ENCODE data around the gene NOD1. TPM values are rescaled to one million over a fixed set of nuclear protein-coding genes. Genes with fewer than 3 reads are reported as not detected.
"Not testable (repeated sequence)": the region's sequence is repeated elsewhere in the genome, so short reads cannot be mapped to it uniquely, and the experiment has no call there.

The NOD1 gene
- total RNA-seq, 1 donor from 2014 or later = 4.2 TPM

GRCh38 chr7:30514177-30514576, 35.6 kb upstream of the NOD1 start:
- FAIRE-seq = no peak
- no peak for DNase-seq (ENCODE audit: low read depth)
- TF ChIP-seq, protein P1, sequence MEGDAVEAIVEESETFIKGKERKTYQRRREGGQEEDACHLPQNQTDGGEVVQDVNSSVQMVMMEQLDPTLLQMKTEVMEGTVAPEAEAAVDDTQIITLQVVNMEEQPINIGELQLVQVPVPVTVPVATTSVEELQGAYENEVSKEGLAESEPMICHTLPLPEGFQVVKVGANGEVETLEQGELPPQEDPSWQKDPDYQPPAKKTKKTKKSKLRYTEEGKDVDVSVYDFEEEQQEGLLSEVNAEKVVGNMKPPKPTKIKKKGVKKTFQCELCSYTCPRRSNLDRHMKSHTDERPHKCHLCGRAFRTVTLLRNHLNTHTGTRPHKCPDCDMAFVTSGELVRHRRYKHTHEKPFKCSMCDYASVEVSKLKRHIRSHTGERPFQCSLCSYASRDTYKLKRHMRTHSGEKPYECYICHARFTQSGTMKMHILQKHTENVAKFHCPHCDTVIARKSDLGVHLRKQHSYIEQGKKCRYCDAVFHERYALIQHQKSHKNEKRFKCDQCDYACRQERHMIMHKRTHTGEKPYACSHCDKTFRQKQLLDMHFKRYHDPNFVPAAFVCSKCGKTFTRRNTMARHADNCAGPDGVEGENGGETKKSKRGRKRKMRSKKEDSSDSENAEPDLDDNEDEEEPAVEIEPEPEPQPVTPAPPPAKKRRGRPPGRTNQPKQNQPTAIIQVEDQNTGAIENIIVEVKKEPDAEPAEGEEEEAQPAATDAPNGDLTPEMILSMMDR (IDR thresholded peaks at IDR 0.05; ENCODE audit: insufficient read depth, low read length, severe bottlenecking) = no peak
- Histone ChIP-seq H3K4me3 (ENCODE audit: low read depth, low read length) (no peak overlapping the region), H3K36me3 (ENCODE audit: control insufficient read depth, insufficient read depth, low read length) (no peaks in the 10 kb centered on the region), H3K27me3 (ENCODE audit: control insufficient read depth, insufficient read depth, low read length) (no peaks in the 10 kb centered on the region)

DNA sequence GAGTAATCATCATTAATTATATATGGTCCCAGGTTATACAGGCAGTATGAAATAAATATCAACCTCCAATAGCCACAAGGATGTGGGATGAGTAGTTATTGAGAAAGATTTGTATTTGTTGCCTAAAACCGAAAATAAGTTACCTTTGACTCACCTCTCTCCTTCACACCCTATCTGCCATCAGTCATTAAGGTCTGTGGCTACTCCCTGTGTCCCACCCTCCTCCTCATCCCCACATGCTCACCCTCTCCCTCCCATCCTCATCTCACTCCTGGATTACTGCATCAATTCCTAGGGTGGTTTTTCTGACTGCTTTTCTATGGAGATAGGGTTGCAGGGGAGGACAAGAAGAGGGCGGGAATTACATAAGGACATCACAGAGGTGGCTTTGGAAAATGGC, 35.2 kb upstream of the NOD1 start:
- TF ChIP-seq, protein P1 (IDR thresholded peaks at IDR 0.05; ENCODE audit: insufficient read depth, low read length, severe bottlenecking) = no peak
- no peak for FAIRE-seq
- H3K4me3 ChIP-seq (ENCODE audit: low read depth, low read length) = no peak overlapping the region
- no peak for DNase-seq (ENCODE audit: low read depth)
- H3K27me3 ChIP-seq (ENCODE audit: control insufficient read depth, insufficient read depth, low read length) = no peaks in the 10 kb centered on the region
- H3K36me3 ChIP-seq (ENCODE audit: control insufficient read depth, insufficient read depth, low read length) = no peaks in the 10 kb centered on the region

- H3K36me3 ChIP-seq (ENCODE audit: control insufficient read depth, insufficient read depth, low read length) = no peaks in the 10 kb centered on the region
- H3K27me3 ChIP-seq (ENCODE audit: control insufficient read depth, insufficient read depth, low read length) = no peaks in the 10 kb centered on the region
- TF ChIP-seq, protein P1 (IDR thresholded peaks at IDR 0.05; ENCODE audit: insufficient read depth, low read length, severe bottlenecking) = no peak
- no peak overlapping the region for H3K4me3 ChIP-seq (ENCODE audit: low read depth, low read length)
- DNase-seq (ENCODE audit: low read depth) = no peak
- no peak for FAIRE-seq
Observed at GRCh38 chr7:30511973-30512662, 33.5 kb upstream of the NOD1 start.

- Histone ChIP-seq H3K4me3 (ENCODE audit: low read depth, low read length) (no peak overlapping the region), H3K27me3 (ENCODE audit: control insufficient read depth, insufficient read depth, low read length) (no peaks in the 10 kb centered on the region), H3K36me3 (ENCODE audit: control insufficient read depth, insufficient read depth, low read length) (no peaks in the 10 kb centered on the region)
- TF ChIP-seq, protein P1 (IDR thresholded peaks at IDR 0.05; ENCODE audit: insufficient read depth, low read length, severe bottlenecking) = no peak
- no peak for FAIRE-seq
- DNase-seq (ENCODE audit: low read depth) = no peak
Observed at GRCh38 chr7:30511494-30511893, 32.9 kb upstream of the NOD1 start.

GRCh38 chr7:30510124-30511075, 31.8 kb upstream of the NOD1 start:
- DNase-seq (ENCODE audit: low read depth) = peak; percentile 61
- no peak for FAIRE-seq

DNA sequence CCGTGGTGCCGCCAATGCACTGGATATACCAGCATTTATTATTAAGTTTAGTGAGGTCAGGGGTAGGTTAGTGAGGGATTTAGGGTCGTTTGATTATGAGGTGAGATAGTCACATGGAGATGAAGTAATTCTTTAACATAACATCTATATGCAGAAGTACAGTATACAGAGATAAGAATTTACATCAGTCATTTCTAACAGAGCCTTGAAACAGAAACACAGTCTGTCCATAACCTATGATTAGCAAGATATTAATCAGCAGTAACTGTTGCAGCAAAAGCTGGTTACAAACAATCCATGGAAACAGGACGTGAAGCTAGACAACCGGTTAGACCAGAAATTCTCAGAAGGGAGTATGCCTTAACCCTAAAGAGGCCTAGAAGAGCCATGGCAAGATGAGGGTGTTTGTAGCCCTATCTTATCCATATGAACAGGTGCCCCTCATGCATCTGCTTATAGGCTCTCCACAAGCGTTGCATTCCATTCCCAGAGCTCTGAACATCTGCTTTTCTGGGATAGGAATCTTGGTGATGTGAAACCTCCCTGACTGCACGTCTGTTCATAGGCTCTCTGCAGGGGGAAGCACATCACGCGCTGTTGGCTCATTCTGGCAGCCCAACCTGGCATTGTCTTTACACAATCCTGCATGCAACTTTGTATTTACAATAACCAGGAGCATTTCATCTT, 30.7 kb upstream of the NOD1 start:
- H3K27me3 ChIP-seq (ENCODE audit: control insufficient read depth, insufficient read depth, low read length); FAIRE-seq; H3K4me3 ChIP-seq (ENCODE audit: low read depth, low read length); H3K36me3 ChIP-seq (ENCODE audit: control insufficient read depth, insufficient read depth, low read length): not testable (repeated sequence)
- DNase-seq (ENCODE audit: low read depth) = peak; percentile 62

More at GRCh38 chr7:30510124-30511075, 31.8 kb upstream of the NOD1 start:
- no peak overlapping the region for H3K4me3 ChIP-seq (ENCODE audit: low read depth, low read length)
- TF ChIP-seq, protein P1 (IDR thresholded peaks at IDR 0.05; ENCODE audit: insufficient read depth, low read length, severe bottlenecking) = peak; percentile 53
- H3K27me3 ChIP-seq (ENCODE audit: control insufficient read depth, insufficient read depth, low read length) = no peaks in the 10 kb centered on the region
- no peaks in the 10 kb centered on the region for H3K36me3 ChIP-seq (ENCODE audit: control insufficient read depth, insufficient read depth, low read length)

- H3K36me3 ChIP-seq (ENCODE audit: control insufficient read depth, insufficient read depth, low read length); H3K27me3 ChIP-seq (ENCODE audit: control insufficient read depth, insufficient read depth, low read length); H3K4me3 ChIP-seq (ENCODE audit: low read depth, low read length); FAIRE-seq; DNase-seq (ENCODE audit: low read depth): not testable (repeated sequence)
Observed at GRCh38 chr7:30507346-30507900, 28.8 kb upstream of the NOD1 start.

Data from bronchial epithelial cell (primary cell).